IMR-90 (cell line): Measurements from ENCODE around the gene OR2K2. TPM values are rescaled to one million over a fixed set of nuclear protein-coding genes. Genes with fewer than 3 reads are reported as not detected.
A peak's percentile ranks its signal among the peaks of the same experiment; 100 is the strongest.

ENCODE experiments used
- ATAC-seq: fragments of 200-7000 bp; cut with Tn5 transposase; 2 replicates; pipeline ENCODE4 v1.9.1; 2020; ENCODE audit warnings: low read depth, mild to moderate bottlenecking, moderate library complexity
- BruUV-seq: library from RNA; stranded (reverse); fragments of 400-500 nt; replicated peaks from 2 replicates; lab custom pipeline; 2021; lab: Mats Ljungman, UMichigan
- CTCF ChIA-PET: fragments of 300-600 bp; formaldehyde crosslinking; extraction: SDS; loops from one replicate; lab custom pipeline; 2021; ENCODE audit warnings: antibody characterized with exemption; lab: Yijun Ruan, JAX
- POLR2A ChIA-PET: fragments of 300-600 bp; sonication (Branson Sonifier 250); formaldehyde crosslinking; loops from one replicate; lab custom pipeline; 2022; ENCODE audit warnings: antibody characterized with exemption; ENCODE audit not compliant: unreplicated experiment; lab: Charles Lee
- DNase-seq: peaks from one replicate; pipeline ENCODE4 v3.0.0; 2013
- H2AFZ ChIP-seq: replicated peaks from 2 replicates; pipeline ENCODE3; 2013; ENCODE audit warnings: low read length, mild to moderate bottlenecking; ENCODE audit not compliant: poor library complexity
- H2AK5ac ChIP-seq: 2 replicates; pipeline ENCODE4 v1.6.1; 2013; ENCODE audit warnings: low read depth, low read length, inconsistent platforms
- H2AK9ac ChIP-seq: replicated peaks from 2 replicates; pipeline ENCODE3; 2013; ENCODE audit warnings: mild to moderate bottlenecking, low read depth, low read length, moderate library complexity; ENCODE audit not compliant: poor library complexity
- H2BK120ac ChIP-seq: 2 replicates; pipeline ENCODE4 v1.6.1; 2013; ENCODE audit warnings: low read depth, low read length, inconsistent platforms
- H2BK15ac ChIP-seq: 3 replicates; pipeline ENCODE4 v1.6.1; 2013; ENCODE audit warnings: low read depth, low read length, inconsistent platforms
- H2BK20ac ChIP-seq: 2 replicates; pipeline ENCODE4 v1.6.1; 2013; ENCODE audit warnings: low read depth, mild to moderate bottlenecking, inconsistent platforms, low read length, moderate library complexity
- H2BK5ac ChIP-seq: 2 replicates; pipeline ENCODE4 v1.6.1; 2013; ENCODE audit warnings: mild to moderate bottlenecking, low read depth, low read length, inconsistent platforms; ENCODE audit not compliant: poor library complexity, severe bottlenecking
- H3K14ac ChIP-seq: replicated peaks from 2 replicates; pipeline ENCODE4 v1.6.1; 2013; ENCODE audit warnings: low read depth, low read length, inconsistent platforms
- H3K18ac ChIP-seq: 2 replicates; pipeline ENCODE4 v1.6.1; 2013; ENCODE audit warnings: low read depth, low read length, control low read depth
- H3K23ac ChIP-seq: 2 replicates; pipeline ENCODE4 v1.6.1; 2013; ENCODE audit warnings: low read depth, low read length, inconsistent platforms
- H3K27ac ChIP-seq: 2 replicates; pipeline ENCODE4 v1.5.1; 2013; ENCODE audit warnings: mild to moderate bottlenecking, control low read depth, low read length; ENCODE audit not compliant: insufficient read depth
- H3K27me3 ChIP-seq: 2 replicates; pipeline ENCODE4 v1.6.1; 2013; ENCODE audit warnings: low read length; ENCODE audit not compliant: control insufficient read depth, insufficient read depth
- H3K36me3 ChIP-seq: 2 replicates; pipeline ENCODE4 v1.6.1; 2013; ENCODE audit warnings: low read length, mixed read lengths; ENCODE audit not compliant: control insufficient read depth, insufficient read depth
- H3K4ac ChIP-seq: 2 replicates; pipeline ENCODE4 v1.6.1; 2013; ENCODE audit warnings: low read depth, low read length, inconsistent platforms
- H3K4me1 ChIP-seq: 2 replicates; pipeline ENCODE4 v1.6.1; 2013; ENCODE audit warnings: low read length, mixed read lengths; ENCODE audit not compliant: control insufficient read depth, insufficient read depth
- H3K4me2 ChIP-seq: 2 replicates; pipeline ENCODE4 v1.6.1; 2013; ENCODE audit warnings: low read depth, mild to moderate bottlenecking, control low read depth, low read length, moderate library complexity
- H3K4me3 ChIP-seq: 2 replicates; pipeline ENCODE4 v1.5.1; 2013; ENCODE audit warnings: low read depth, mild to moderate bottlenecking, control low read depth, low read length, moderate library complexity; ENCODE audit not compliant: insufficient read depth
- H3K56ac ChIP-seq: 2 replicates; pipeline ENCODE4 v1.6.1; 2013; ENCODE audit warnings: low read length, inconsistent platforms; ENCODE audit not compliant: insufficient read depth; ENCODE audit errors: extremely low read depth
- H3K79me1 ChIP-seq, 2 experiments: 2 replicates each; pipeline ENCODE4 v1.6.1; 2013; ENCODE audit warnings: low read length in 2 of 2, inconsistent platforms in 1 of 2, low read depth in 1 of 2
- H3K9ac ChIP-seq: 2 replicates; pipeline ENCODE4 v1.6.1; 2013; ENCODE audit warnings: low read depth, low read length, control low read depth
- H3K9me1 ChIP-seq: 2 replicates; pipeline ENCODE4 v1.6.1; 2013; ENCODE audit warnings: low read length, inconsistent platforms; ENCODE audit not compliant: insufficient read depth
- H3K9me3 ChIP-seq: 2 replicates; pipeline ENCODE4 v1.6.1; 2013; ENCODE audit warnings: low read length; ENCODE audit not compliant: control insufficient read depth, insufficient read depth
- H4K20me1 ChIP-seq: 2 replicates; pipeline ENCODE4 v1.6.1; 2013; ENCODE audit warnings: low read length, inconsistent platforms; ENCODE audit not compliant: insufficient read depth
- H4K5ac ChIP-seq: 2 replicates; pipeline ENCODE4 v1.6.1; 2013; ENCODE audit warnings: mild to moderate bottlenecking, low read depth, low read length, control low read depth
- H4K8ac ChIP-seq, 2 experiments: 2 replicates each; pipeline ENCODE4 v1.6.1; 2013; ENCODE audit warnings: low read depth in 2 of 2, low read length in 2 of 2, control low read depth in 1 of 2, inconsistent platforms in 1 of 2
- H4K91ac ChIP-seq: 2 replicates; pipeline ENCODE4 v1.6.1; 2013; ENCODE audit warnings: low read depth, low read length, inconsistent platforms; ENCODE audit not compliant: insufficient read depth
- CHD1 ChIP-seq: IDR thresholded peaks from 2 replicates; pipeline ENCODE4 v1.6.1; 2012; ENCODE audit warnings: low read depth, low read length, improper control_type of control experiment
- MAFK ChIP-seq: IDR thresholded peaks from 2 replicates; pipeline ENCODE4 v1.6.1; 2012; ENCODE audit warnings: low read depth, low read length, improper control_type of control experiment
- POLR2A ChIP-seq: IDR thresholded peaks from 2 replicates; pipeline ENCODE4 v1.6.1; 2012; ENCODE audit warnings: mild to moderate bottlenecking, low read depth, low read length
- RAD21 ChIP-seq: IDR thresholded peaks from 2 replicates; pipeline ENCODE4 v1.6.1; 2012; ENCODE audit warnings: low read length, improper control_type of control experiment
- RCOR1 ChIP-seq: IDR thresholded peaks from 2 replicates; pipeline ENCODE4 v1.6.1; 2012; ENCODE audit warnings: mild to moderate bottlenecking, low read length, improper control_type of control experiment; ENCODE audit not compliant: insufficient replicate concordance
- SMC3 ChIP-seq: fragments of 150-350 bp; IDR thresholded peaks from 2 replicates; pipeline ENCODE4 v1.6.1; 2016; ENCODE audit warnings: low read depth, mild to moderate bottlenecking, antibody characterized with exemption, low read length, moderate library complexity
- WGBS, 2 experiments: methylation state at CpG; one replicate each; pipeline versions ENCODE4 v1.1.5 to v1.1.7; 2013; ENCODE audit warnings: missing lambda C conversion rate in 2 of 2; ENCODE audit not compliant: insufficient read length in 1 of 2; ENCODE audit errors: extremely low coverage in 2 of 2; 5-methylcytosine and 5-hydroxymethylcytosine counted together
- dilution Hi-C: fragments of 300-500 bp; cut with HindIII; formaldehyde crosslinking; loops from one replicate; pipeline ENCODE4 v1.14.3; 2018; ENCODE audit warnings: low sequenced_read_pairs; ENCODE audit not compliant: unreplicated experiment
- in situ Hi-C: fragments of 300-500 bp; cut with MboI; formaldehyde crosslinking; loops from 3 replicates; pipeline ENCODE4 v1.14.3; 2019; ENCODE audit warnings: low sequenced_read_pairs, inconsistent platforms, mixed read lengths
- intact Hi-C: fragments of 100-400 bp; cut with micrococcal nuclease; formaldehyde crosslinking; loops from 2 replicates; pipeline ENCODE4 v1.10.0; 2022
- polyA plus RNA-seq, 3 experiments: library from polyadenylated mRNA; depleted of rRNA; stranded (reverse); fragments of >200 nt; gene quantifications; 2 replicates each; pipeline ENCODE4 v1.2.3, GENCODE V29; 2012; ENCODE audit warnings: low replicate concordance in 1 of 3
- total RNA-seq: library from RNA; depleted of rRNA; stranded (reverse); fragments of >200 nt; gene quantifications from 2 replicates; pipeline ENCODE4 v1.2.3, GENCODE V29; 2012
- TF ChIP-seq, protein P1 (sequence below): conservative IDR thresholded peaks from 2 replicates; pipeline ENCODE4 v1.5.1; 2012; ENCODE audit warnings: mild to moderate bottlenecking, low read depth, low read length, improper control_type of control experiment

Gene OR2K2
- total and polyA plus RNA-seq, 2 of the 4 experiments (the other 2 are of a cell fraction): not detected

DNA sequence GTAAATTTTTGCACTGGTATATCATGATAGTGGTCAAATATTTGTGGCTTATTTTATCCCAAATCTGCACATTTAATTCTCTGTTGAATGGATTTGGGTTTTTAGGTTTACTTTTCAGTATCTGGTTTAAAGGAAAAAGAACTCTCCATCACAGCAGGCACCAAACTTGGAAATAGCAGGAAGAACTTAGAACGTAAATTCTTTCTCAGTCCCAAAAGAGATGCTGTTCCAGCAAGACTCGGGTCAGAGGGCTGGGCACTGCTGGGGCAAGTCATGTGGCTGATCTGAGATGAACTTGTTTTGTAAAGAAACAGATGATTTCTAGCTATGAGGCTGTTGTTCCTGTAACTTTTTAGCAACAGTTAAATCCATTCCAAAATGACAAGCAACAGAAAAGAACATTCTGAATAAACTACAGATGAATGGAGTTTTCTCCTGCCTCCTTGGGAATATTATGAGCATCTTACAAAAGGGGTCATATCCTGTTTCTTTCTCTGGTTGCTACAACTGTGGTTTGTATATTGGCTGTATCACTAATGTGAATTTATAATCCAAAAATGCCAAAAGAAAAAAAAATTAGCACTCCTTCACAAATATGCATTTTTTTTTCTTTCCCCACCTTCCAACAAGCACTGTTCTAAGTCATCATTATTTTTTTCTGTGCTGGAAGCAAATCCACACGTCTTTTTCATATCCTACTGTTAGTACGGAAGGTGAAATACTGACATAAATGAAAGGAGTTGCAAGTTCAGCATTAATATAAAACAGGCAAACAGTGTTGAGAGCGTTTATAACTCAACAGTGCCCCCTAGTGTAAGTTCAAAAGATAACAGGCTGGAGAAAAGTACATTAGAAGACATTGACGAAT, 31.1 kb downstream of the OR2K2 start:
- CTCF ChIA-PET: interaction anchor here (1.0 kb wide), 1 partner anchor 264 kb away, joined by 3 read pairs; no protein-coding TSS in a partner anchor
- Histone ChIP-seq H3K79me1 (peaks cover 2 to 12% of the 10 kb centered on the region in 2 experiments; a peak in 3 of 4 replicates), H3K27me3 (no peaks in the 10 kb centered on the region), H2AK9ac (no peak overlapping the region), H2AK5ac (peak overlapping the region; percentile 78; the same call in 1 of the 2 replicates), H3K4ac (peak overlapping the region; percentile 97), H3K36me3 (no peaks in the 10 kb centered on the region), H2BK120ac (peak overlapping the region; percentile 98), H3K23ac (peak overlapping the region; percentile 73), H2BK15ac (peak overlapping the region; percentile 91; the same call in 1 of the 3 replicates), H3K9me3 (no peaks in the 10 kb centered on the region; the same call in 1 of the 2 replicates), H2BK5ac (peak overlapping the region; percentile 93), H2AFZ (no peak overlapping the region), H2BK20ac (peak overlapping the region; percentile 93), H4K20me1 (no peaks in the 10 kb centered on the region), H3K9me1 (no peaks in the 10 kb centered on the region), H4K8ac (peak overlapping the region; percentile 92), H3K4me3 (no peak overlapping the region), H4K5ac (peak overlapping the region; percentile 83), H3K56ac (peak overlapping the region; percentile 90), H3K4me1 (peaks cover 5% of the 10 kb centered on the region; the same call in 1 of the 2 replicates), H3K9ac (peak overlapping the region; percentile 91), H3K14ac (peak overlapping the region; percentile 95), H4K91ac (peak overlapping the region; percentile 95), H3K18ac (peak overlapping the region; percentile 92), H3K4me2 (peak overlapping the region; percentile 45), H3K27ac (peak overlapping the region; percentile 98)
- no CpG with 5 or more reads among the region's 6 CpGs for WGBS, 2 experiments
- in situ Hi-C loops (loop anchor here (5.0 kb wide), 2 partner anchors 262 to 662 kb away; partner anchors contain the start of gene LPAR1), intact Hi-C loops (loop anchor here (1.0 to 10.0 kb wide), 8 partner anchors 261 to 722 kb away; partner anchors contain the start of genes LPAR1 and SVEP1), dilution Hi-C loops (no loop called here)
- ATAC-seq (peak; percentile 93), DNase-seq (peak; percentile 81)
- POLR2A ChIA-PET: interaction anchor here (0.8 kb wide), 1 partner anchor 264 kb away, joined by 3 read pairs; no protein-coding TSS in a partner anchor
- TF ChIP-seq, protein P1, sequence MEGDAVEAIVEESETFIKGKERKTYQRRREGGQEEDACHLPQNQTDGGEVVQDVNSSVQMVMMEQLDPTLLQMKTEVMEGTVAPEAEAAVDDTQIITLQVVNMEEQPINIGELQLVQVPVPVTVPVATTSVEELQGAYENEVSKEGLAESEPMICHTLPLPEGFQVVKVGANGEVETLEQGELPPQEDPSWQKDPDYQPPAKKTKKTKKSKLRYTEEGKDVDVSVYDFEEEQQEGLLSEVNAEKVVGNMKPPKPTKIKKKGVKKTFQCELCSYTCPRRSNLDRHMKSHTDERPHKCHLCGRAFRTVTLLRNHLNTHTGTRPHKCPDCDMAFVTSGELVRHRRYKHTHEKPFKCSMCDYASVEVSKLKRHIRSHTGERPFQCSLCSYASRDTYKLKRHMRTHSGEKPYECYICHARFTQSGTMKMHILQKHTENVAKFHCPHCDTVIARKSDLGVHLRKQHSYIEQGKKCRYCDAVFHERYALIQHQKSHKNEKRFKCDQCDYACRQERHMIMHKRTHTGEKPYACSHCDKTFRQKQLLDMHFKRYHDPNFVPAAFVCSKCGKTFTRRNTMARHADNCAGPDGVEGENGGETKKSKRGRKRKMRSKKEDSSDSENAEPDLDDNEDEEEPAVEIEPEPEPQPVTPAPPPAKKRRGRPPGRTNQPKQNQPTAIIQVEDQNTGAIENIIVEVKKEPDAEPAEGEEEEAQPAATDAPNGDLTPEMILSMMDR: peak; percentile 90
- TF ChIP-seq CHD1 (no peak), RAD21 (peak; percentile 95), RCOR1 (no peak), POLR2A (peak; percentile 36; the same call in 1 of the 2 replicates), MAFK (peak; percentile 94), SMC3 (peak; percentile 91)
- BruUV-seq: no TSS peak
